Activated effector memory CD4-positive, alpha-beta T cell treated with Interleukin-2 at 50 U/mL for 16 hours (primary cell): Measurements from ENCODE around the gene CPEB4.
A peak's percentile ranks its signal among the peaks of the same experiment; 100 is the strongest.

Experiments used
- DNase-seq: peaks from one replicate; pipeline ENCODE4 v3.0.0-alpha.2; 2020

The CPEB4 gene

DNA sequence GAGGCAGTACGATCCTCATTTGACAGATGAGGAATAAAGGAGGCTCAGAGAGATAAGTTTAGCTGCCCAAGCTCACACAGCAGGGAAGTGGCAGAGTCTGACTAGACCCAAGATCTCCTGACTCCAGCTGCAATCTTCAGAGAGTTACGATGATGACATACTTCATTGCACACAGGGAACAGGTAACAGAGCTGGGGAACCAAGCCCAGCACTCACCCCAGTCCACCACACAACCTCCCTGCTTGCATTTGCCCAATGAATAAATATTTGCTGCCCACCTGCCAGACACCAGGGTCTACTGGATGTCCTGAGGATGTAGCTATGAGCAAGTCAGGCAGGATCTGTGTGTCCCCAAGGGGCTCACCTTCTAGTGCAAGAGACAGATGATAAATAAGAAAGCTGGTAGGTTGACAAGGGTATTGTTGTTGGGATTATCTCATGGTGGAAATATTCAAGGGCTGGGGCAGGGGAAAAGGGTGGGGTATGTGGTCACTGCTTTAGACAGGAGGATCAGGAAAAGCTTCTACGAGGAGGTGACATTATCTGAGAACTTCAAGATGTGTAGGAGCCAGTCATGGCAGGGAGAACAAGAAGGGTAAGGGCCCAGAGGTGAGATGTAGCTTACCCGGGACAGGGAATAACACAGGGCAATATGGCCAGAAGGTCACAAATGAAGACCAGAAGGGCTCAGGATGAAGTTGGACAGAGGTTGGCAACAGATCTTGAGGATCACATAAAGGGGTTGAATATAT, 28.6 kb upstream of the CPEB4 start:
- DNase-seq, result no peak

DNA sequence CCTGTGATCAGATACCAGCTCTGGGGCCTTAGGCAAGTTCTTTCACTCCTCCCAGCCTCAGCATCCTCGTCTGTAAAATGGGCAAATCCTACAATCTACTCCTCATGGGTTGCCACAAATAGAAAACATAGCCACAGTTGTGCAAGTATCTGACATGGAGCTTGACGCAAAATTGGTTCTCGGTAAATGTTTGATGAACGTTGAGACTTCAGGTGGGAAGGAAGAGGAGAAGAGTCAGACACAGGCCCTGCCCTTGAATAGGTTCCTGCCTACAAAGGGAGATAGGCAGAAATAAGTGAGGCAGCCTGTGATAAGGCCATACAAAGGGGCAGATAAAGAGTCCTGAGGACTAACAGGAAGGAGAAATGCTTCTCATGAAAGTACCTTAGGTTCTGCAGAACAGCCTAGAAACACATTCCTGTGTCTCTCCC, 26.1 kb upstream of the CPEB4 start:
- no peak for DNase-seq

- no peak for DNase-seq
These were observed 24.8 kb upstream of the CPEB4 start for GRCh38 chr5:173863359-173863758.

DNA sequence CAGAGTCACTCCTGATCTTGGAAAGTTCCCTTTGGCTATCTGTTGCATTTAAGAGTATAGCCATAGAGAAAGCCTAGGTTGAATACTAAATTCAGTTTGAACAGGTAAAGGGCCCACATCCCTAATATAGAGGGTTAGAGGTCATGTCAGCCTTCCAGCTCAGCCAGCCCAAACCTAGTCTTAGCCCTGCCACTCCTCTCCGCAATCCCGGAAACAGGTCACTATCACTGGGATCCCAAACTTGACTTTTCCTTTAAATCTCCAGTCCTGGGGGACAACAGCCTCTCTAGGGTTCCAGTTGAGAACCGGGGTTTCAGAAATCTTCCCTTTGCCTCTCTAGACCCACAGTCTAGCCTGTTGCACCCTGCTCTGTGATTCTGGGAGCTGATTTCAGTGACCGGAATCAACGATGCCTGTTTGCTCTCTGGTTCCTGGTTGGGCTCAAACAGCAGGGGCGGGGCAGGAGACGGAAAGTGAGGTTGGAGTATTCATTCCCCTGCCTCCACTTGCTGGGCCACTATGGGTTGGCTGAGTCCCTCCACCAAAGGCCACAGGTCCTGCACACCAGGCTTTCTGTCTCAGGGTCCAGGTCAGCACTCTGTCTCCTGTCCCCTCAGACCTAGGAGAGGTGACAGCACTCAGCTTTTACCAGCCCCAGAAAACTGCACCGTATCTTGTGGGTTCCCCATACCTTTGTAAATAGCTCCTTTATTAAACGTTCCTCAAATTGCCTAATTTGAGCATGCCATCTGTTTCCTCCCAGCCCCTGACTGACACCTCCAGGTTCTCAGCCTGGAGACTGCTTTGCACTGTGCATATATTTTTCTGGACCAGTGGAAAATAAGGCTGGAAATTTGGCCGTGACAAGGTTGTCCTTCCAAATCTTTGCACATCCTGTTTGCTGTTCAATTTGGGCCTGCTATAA, 23.8 kb upstream of the CPEB4 start:
- DNase-seq, result no peak

GRCh38 chr5:173866243-173866857, 21.8 kb upstream of the CPEB4 start:
- no peak for DNase-seq

- no peak for DNase-seq
These were observed 21.1 kb upstream of the CPEB4 start for GRCh38 chr5:173866858-173867679.

GRCh38 chr5:173868096-173868880, 19.9 kb upstream of the CPEB4 start:
- DNase-seq, result no peak

DNA sequence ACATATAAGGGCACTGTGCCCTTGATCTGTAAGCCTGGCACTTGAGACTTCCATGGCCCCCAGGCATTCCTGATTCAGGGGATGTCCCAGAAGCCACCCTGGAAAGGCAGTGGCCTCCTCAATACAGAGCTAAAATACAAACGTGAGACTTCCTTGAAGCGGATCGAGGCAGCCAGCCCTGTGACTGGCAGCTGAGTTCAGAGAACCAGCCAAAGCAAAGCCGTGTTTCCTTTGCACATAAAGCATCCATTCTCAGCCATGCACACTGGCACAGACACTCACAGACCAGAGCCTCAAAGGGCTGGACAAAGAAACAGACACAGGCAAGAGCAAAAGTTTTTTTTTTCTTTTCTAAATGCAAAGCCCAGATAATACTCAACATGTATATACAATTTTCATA, 18.8 kb upstream of the CPEB4 start:
- DNase-seq, result no peak

- no peak for DNase-seq
These were observed 15.2 kb upstream of the CPEB4 start for GRCh38 chr5:173872957-173873305.

DNA sequence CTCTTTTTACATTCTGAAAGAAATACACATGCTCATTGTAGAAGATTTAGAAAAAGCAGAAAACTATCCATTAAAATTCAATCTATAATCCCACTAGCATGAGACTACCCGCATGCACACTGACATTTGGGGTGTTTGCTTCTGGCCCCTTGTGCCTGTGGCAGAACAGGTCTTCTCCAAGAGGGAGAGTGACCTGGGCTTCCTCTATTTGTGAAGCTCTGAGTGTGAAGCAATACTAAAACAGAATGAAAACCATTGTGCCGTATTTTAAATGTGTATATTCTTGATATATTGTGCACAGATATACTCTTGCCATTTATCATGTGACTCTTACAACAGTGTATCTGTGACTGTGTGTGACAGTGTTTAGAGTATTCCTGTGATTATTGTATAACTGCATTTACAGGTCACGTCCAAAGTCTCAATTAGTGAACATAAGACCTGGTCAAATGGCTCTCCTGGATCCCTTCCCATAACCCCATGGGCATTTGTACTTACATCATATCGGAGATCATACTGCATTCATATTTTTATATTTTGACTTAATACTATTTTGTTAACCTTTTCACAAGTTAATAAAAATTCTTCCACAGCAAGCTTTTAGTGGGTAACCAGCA, 14.7 kb upstream of the CPEB4 start:
- no peak for DNase-seq

DNA sequence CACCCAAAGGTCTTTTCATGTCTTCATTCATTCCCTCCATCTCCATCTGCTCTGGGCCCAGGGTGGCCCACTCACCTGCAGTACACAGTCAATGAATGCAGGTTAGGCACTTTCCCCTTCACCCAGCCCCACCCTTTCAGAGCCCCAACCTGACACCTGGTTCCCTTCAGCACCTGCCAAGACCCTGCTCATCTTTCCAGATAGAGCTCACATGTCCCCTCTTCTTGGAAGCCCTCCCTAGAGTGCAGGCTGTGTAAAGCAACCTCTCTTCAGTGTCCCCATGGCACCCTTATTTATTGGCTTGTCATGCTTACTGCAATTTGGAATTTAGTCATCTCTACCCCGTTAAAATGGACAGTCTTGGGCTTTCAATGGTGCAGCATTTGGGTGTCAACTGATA, 13.0 kb upstream of the CPEB4 start:
- DNase-seq, result no peak

DNA sequence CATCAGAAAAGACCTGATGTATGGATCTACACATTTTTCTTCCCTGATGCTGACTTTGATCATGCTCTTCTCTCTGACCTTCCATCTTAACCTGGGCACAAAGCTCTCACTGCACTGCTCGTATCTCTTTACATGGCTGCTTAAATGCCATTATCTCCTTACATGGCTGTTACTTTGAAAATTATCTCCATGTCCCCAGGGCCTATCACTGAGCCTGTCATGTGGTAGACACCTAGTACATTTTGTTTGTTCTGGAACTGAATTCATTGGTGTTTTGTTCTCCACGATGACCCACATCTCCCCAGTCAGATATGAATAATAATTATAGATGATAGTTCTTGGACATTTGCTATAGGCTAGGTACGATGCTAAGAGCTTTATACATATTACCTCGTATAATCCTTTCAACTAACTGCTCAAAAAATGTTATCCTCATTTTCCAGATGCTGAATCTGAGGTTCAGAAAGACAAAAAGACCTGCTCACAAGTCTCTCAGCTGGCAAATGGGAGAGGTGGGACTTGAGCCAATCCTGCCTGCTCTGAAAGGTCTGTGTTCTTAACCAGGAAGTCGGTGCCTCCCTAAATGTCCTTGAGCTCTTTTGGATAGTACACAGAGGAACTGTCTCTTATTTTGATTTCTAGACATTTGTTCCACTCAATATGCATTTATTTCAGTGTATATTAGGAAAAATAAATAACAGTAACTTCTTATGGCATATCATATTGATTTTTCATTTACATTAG, 9.8 kb upstream of the CPEB4 start:
- no peak for DNase-seq

GRCh38 chr5:173880306-173880985, 7.7 kb upstream of the CPEB4 start:
- DNase-seq, result no peak

- DNase-seq, result no peak
These were observed 6.2 kb upstream of the CPEB4 start for GRCh38 chr5:173881811-173882575.

GRCh38 chr5:173882632-173883031, 5.5 kb upstream of the CPEB4 start:
- no peak for DNase-seq

- no peak for DNase-seq
These were observed 4.7 kb upstream of the CPEB4 start for GRCh38 chr5:173883347-173883924.

DNA sequence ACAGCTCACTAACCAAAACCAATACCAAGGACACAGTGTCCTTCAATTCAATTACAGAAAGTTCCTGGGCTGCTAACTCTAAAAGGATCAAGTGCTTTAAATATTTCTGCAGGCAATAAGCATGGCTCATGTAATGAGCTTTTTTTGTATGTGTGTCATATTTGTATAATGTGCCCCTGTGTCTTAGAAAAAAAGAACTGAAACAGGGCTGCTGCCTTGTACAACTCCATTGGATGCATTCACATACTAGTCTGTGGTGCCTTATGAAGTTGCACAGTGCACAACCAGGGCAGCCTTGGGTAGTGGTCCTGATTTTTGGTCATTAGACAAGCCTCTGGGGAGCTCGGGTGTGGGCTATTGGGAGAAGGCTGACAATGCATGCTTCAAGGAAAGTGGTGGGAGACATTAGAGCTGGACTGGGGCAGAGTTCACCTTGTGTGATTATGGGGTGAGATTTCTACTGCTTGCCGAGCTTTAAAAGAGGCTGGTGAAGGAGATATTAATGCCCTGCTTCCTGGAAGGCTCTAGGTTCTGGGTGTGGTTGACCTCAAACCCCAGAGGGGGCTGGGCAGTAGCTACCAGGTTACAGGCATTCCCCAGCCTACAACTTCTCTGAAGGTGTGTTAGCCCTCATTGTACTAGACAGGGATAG, 3.6 kb upstream of the CPEB4 start:
- DNase-seq, result peak; percentile 54

DNA sequence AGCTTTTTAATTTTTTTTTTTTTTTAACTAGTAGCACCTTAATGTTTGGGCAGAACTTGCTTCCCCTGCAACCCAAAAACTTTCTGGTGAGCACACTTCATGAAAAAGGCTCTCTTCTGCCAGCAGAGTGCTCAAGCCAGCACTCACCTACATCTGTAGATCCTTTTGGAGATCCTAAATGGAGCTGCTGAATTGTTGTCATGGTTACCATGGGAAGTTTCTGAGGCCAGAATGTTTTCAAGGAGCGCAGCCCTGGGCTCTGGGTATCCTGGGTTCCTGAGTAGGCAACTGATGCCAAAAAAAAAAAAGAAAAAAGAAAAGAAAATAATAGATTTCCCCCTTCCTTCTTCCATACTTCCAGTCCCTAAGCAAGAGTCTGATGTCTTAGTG, 3.1 kb upstream of the CPEB4 start:
- DNase-seq, result no peak
